ENCODE results near the gene FRMD5. TPM values are rescaled to one million over a fixed set of nuclear protein-coding genes. Genes with fewer than 3 reads are reported as not detected.

Gene FRMD5
- total and polyA plus RNA-seq, 11 donors: 12.5 to 110 (median 55.7) TPM

GRCh38 chr15:43900996-43901395 is 294.1 kb downstream of the FRMD5 start:
- intact Hi-C loops (cut with DNase I): loop anchor here in 7 of 10 donors (5.0 to 10.0 kb wide), 5 partner anchors 134 to 324 kb away; no protein-coding TSS in a partner anchor
- no peak for DNase-seq
- 90 to 100% (median 93%) methylated on average over 1 of the region's 1 CpG for WGBS, 4 donors
- Histone ChIP-seq H3K36me3 (no peaks in the 10 kb centered on the region), H3K27ac (no peak overlapping the region), H3K27me3 (no peaks in the 10 kb centered on the region), H3K9me3 (no peaks in the 10 kb centered on the region), H3K4me1 (peaks cover 0 to 26% (median 5%) of the 10 kb centered on the region in 12 donors), H3K4me3 (no peak overlapping the region)
- no peak for ATAC-seq
- TF ChIP-seq CTCF (IDR thresholded peaks at IDR 0.05) (no peak), POLR2A (IDR thresholded peaks at IDR 0.05) (no peak)

- intact Hi-C loops (cut with DNase I): loop anchor here in 7 of 10 donors (5.0 to 10.0 kb wide), 5 partner anchors 135 to 325 kb away; no protein-coding TSS in a partner anchor
- TF ChIP-seq CTCF (IDR thresholded peaks at IDR 0.05): no peak
- TF ChIP-seq POLR2A (IDR thresholded peaks at IDR 0.05): no peak
- ATAC-seq: no peak
- H3K4me3 ChIP-seq: no peak overlapping the region
- H3K27me3 ChIP-seq: no peaks in the 10 kb centered on the region
- H3K9me3 ChIP-seq: no peaks in the 10 kb centered on the region
- peaks cover 0 to 37% (median 14%) of the 10 kb centered on the region in 12 donors for H3K4me1 ChIP-seq
- peak overlapping the region in 3 of 12 donors; percentile 5 to 26 (median 19) for H3K27ac ChIP-seq
- no peak for DNase-seq
- WGBS, 4 donors: 75 to 81% (median 78%) methylated on average over 2 to 5 of the region's 5 CpGs
- no peaks in the 10 kb centered on the region for H3K36me3 ChIP-seq
Observed at GRCh38 chr15:43899928-43900327, 295.1 kb downstream of the FRMD5 start.

GRCh38 chr15:43898891-43899290 is 296.2 kb downstream of the FRMD5 start:
- DNase-seq: no peak
- ATAC-seq: no peak
- H3K4me3 ChIP-seq: no peak overlapping the region
- no peaks in the 10 kb centered on the region for H3K27me3 ChIP-seq
- WGBS, 4 donors: 30 to 46% (median 37%) methylated on average over 2 of the region's 2 CpGs
- no peaks in the 10 kb centered on the region for H3K36me3 ChIP-seq
- intact Hi-C loops (cut with DNase I): no loop called here
- no peaks in the 10 kb centered on the region for H3K9me3 ChIP-seq
- peaks cover 0 to 41% (median 17%) of the 10 kb centered on the region in 12 donors for H3K4me1 ChIP-seq
- TF ChIP-seq CTCF (IDR thresholded peaks at IDR 0.05): no peak
- TF ChIP-seq POLR2A (IDR thresholded peaks at IDR 0.05): no peak
- peak overlapping the region in 5 of 12 donors; percentile 36 to 54 (median 42) for H3K27ac ChIP-seq

GRCh38 chr15:43896543-43896942 is 298.5 kb downstream of the FRMD5 start:
- Histone ChIP-seq H3K4me3 (no peak overlapping the region), H3K9me3 (no peaks in the 10 kb centered on the region), H3K27ac (peak overlapping the region in 1 of 12 donors; percentile 13), H3K36me3 (no peaks in the 10 kb centered on the region), H3K27me3 (no peaks in the 10 kb centered on the region), H3K4me1 (peaks cover 0 to 56% (median 19%) of the 10 kb centered on the region in 12 donors)
- intact Hi-C loops (cut with DNase I): no loop called here
- ATAC-seq (no peak), DNase-seq (no peak)
- TF ChIP-seq POLR2A (IDR thresholded peaks at IDR 0.05) (no peak), CTCF (IDR thresholded peaks at IDR 0.05) (no peak)
- whole genome bisulfite sequencing, 4 donors: 94 to 100% (median 95%) methylated on average over 1 of the region's 1 CpG
